ENCODE results near the gene TRAF7.

- TF ChIP-seq SIN3A (IDR thresholded peaks at IDR 0.05; ENCODE audit: borderline replicate concordance, insufficient read depth, low read length), result no peak
- TF ChIP-seq, protein P1, sequence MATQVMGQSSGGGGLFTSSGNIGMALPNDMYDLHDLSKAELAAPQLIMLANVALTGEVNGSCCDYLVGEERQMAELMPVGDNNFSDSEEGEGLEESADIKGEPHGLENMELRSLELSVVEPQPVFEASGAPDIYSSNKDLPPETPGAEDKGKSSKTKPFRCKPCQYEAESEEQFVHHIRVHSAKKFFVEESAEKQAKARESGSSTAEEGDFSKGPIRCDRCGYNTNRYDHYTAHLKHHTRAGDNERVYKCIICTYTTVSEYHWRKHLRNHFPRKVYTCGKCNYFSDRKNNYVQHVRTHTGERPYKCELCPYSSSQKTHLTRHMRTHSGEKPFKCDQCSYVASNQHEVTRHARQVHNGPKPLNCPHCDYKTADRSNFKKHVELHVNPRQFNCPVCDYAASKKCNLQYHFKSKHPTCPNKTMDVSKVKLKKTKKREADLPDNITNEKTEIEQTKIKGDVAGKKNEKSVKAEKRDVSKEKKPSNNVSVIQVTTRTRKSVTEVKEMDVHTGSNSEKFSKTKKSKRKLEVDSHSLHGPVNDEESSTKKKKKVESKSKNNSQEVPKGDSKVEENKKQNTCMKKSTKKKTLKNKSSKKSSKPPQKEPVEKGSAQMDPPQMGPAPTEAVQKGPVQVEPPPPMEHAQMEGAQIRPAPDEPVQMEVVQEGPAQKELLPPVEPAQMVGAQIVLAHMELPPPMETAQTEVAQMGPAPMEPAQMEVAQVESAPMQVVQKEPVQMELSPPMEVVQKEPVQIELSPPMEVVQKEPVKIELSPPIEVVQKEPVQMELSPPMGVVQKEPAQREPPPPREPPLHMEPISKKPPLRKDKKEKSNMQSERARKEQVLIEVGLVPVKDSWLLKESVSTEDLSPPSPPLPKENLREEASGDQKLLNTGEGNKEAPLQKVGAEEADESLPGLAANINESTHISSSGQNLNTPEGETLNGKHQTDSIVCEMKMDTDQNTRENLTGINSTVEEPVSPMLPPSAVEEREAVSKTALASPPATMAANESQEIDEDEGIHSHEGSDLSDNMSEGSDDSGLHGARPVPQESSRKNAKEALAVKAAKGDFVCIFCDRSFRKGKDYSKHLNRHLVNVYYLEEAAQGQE (IDR thresholded peaks at IDR 0.05; ENCODE audit: insufficient read depth in 1 of 2, low read depth in 2 of 2, low read length in 2 of 2), result no peak
Observed at GRCh38 chr16:2170080-2170479, 14.5 kb downstream of the TRAF7 start.

Data from PFSK-1 (cell line).